ENCODE measurements around the gene APOO. TPM values are rescaled to one million over a fixed set of nuclear protein-coding genes. Genes with fewer than 3 reads are reported as not detected.

The APOO gene
- total RNA-seq (ENCODE audit: low replicate concordance): 45.8 and 78.2 TPM in 2 replicates
- long read RNA-seq, transcript APOO-201 (9 exons, 1,118 nt): major isoform, 30 of 55 reads
- long read RNA-seq, partial matches to known transcripts: 2 of 55 reads
- long read RNA-seq, other reads (novel, unspliced or antisense): 22 of 55 reads

GRCh38 chrX:23907498-23908218, at the start of gene APOO, which contains the start of gene CXorf58:
TSS of gene APOO (minus strand) at chrX:23907938. CDS start at chrX:23907702, 236 bp downstream.
TSS of gene CXorf58 (plus strand) at chrX:23908006. CDS start at chrX:23910303, 2,297 bp downstream.
- DNase-seq (ENCODE audit: extremely low spot score, unreplicated experiment): peak; percentile 98
- Mint-ChIP-seq H3K27ac (peak within 1 kb of the TSS; percentile 93), H3K27me3 (no peaks in the 10 kb centered on the region), H3K36me3 (no peaks in the 10 kb centered on the region), H3K4me3 (peak within 1 kb of the TSS; percentile 91), H3K9me3 (no peaks in the 10 kb centered on the region), H3K4me1 (ENCODE audit: unreplicated experiment) (peaks cover 17% of the 10 kb centered on the region)
- TF ChIP-seq CTCF (conservative IDR thresholded peaks at IDR 0.05): peak; percentile 92

DNA sequence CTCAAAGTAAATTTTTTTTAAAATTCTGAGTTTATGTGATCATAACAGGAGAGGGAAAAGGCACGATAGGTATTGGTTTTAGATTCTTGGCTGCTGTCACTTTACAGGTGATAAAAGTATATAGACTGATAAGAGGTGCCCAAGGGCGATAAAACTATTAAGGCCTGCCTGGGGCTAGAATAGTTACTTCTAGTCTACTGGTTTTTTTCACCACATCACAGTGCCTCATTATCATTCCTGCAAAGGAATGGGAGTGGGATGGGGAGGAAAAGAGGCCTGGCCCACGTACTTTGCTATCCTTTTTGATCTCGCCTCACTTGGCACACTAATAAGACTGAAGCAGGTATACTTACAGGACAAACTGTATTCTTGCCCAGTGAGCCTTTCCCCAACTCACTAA, 46.7 kb upstream of the APOO start:
- Mint-ChIP-seq H3K9me3 (no peaks in the 10 kb centered on the region), H3K36me3 (no peaks in the 10 kb centered on the region), H3K27me3 (no peaks in the 10 kb centered on the region), H3K27ac (no peak overlapping the region), H3K4me3 (no peak overlapping the region), H3K4me1 (ENCODE audit: unreplicated experiment) (peaks cover 8% of the 10 kb centered on the region)
- TF ChIP-seq CTCF (conservative IDR thresholded peaks at IDR 0.05): no peak
- no peak for DNase-seq (ENCODE audit: extremely low spot score, unreplicated experiment)

- H3K27me3 Mint-ChIP-seq: no peaks in the 10 kb centered on the region
- peak; percentile 57 for TF ChIP-seq CTCF (conservative IDR thresholded peaks at IDR 0.05)
- no peaks in the 10 kb centered on the region for H3K36me3 Mint-ChIP-seq
- DNase-seq (ENCODE audit: extremely low spot score, unreplicated experiment): peak; percentile 22
- H3K27ac Mint-ChIP-seq: no peak overlapping the region
- H3K4me3 Mint-ChIP-seq: no peak overlapping the region
- H3K9me3 Mint-ChIP-seq: no peaks in the 10 kb centered on the region
- peaks cover 8% of the 10 kb centered on the region for H3K4me1 Mint-ChIP-seq (ENCODE audit: unreplicated experiment)
These were observed 46.2 kb upstream of the APOO start for GRCh38 chrX:23953908-23954269.

- no peaks in the 10 kb centered on the region for H3K36me3 Mint-ChIP-seq
- H3K27ac Mint-ChIP-seq: peak overlapping the region; percentile 46
- peak; percentile 27 for DNase-seq (ENCODE audit: extremely low spot score, unreplicated experiment)
- peak overlapping the region; percentile 57 for H3K4me3 Mint-ChIP-seq
- H3K9me3 Mint-ChIP-seq: no peaks in the 10 kb centered on the region
- no peak for TF ChIP-seq CTCF (conservative IDR thresholded peaks at IDR 0.05)
- peaks cover 8% of the 10 kb centered on the region for H3K4me1 Mint-ChIP-seq (ENCODE audit: unreplicated experiment)
- no peaks in the 10 kb centered on the region for H3K27me3 Mint-ChIP-seq
These were observed 45.5 kb upstream of the APOO start for GRCh38 chrX:23952984-23953907.

DNA sequence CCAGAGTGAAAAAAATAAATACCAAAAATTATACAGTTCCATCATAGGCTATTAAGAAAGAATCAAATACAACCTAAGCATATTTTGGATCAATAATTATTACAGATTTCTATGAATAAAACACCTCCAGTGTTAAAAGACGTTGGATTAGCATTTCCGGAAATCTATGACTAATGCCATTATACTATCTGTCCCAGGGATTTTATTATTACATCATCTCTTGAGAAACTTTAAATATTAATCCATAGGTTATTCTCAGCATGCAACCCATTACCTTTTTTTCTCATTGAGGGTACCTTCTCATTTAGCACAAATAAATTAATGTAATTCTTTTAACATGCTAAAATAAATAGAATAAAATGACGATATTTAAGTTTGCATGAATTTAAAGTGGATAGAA, 44.7 kb upstream of the APOO start:
- Mint-ChIP-seq H3K4me3 (no peak overlapping the region), H3K36me3 (no peaks in the 10 kb centered on the region), H3K9me3 (no peaks in the 10 kb centered on the region), H3K27me3 (no peaks in the 10 kb centered on the region), H3K4me1 (ENCODE audit: unreplicated experiment) (peaks cover 8% of the 10 kb centered on the region), H3K27ac (no peak overlapping the region)
- DNase-seq (ENCODE audit: extremely low spot score, unreplicated experiment): no peak
- TF ChIP-seq CTCF (conservative IDR thresholded peaks at IDR 0.05): no peak

All from type B pancreatic cell (in vitro differentiated cells).